ENCODE results near the gene BIRC5. TPM values are rescaled to one million over a fixed set of nuclear protein-coding genes. Genes with fewer than 3 reads are reported as not detected.

Gene BIRC5
- total RNA-seq, 2 experiments from 2014 or later = 86.1 to 86.5 TPM

DNA sequence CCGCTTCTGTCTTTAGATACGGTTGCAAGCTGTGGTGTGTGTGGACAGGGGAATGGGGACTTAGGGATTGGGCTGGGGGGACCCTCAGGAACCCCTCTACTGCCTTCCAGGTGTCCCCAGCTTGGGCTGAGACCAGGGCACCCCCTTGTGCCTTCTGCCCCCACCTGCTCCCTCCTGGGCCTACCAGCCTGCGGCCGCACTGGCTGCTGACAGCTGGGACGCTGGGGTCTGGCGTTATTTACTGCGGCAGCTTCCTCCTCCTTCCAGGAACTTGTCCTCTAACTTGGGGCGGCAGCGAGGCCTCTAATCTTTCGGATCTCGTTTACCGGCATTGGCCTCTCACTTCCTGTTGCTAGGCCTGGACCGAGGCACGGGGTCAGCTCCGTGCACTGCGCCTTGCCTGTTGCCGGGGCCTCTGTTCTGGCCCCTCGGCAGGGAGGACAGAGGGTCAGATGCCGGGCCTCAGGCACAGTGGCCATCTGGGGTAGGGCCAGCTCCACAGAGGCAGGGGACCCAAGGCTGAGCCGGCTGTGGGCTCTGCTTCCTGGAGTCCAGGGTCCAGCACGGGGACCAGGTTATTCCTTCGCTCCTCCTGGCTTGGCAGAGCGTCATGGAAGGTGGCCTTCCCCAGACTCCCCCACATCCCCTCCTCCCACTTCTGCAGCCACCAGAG is 49.1 kb downstream of the BIRC5 start:
- Mint-ChIP-seq H3K4me1 (peaks cover 45% of the 10 kb centered on the region), H3K36me3 (ENCODE audit: low read depth) (no peaks in the 10 kb centered on the region), H3K4me3 (no peak overlapping the region), H3K27ac (peak overlapping the region; percentile 74), H3K27me3 (no peaks in the 10 kb centered on the region), H3K9me3 (no peaks in the 10 kb centered on the region)
- ChIA-PET POLR2A (interaction anchor here (0.7 to 2.6 kb wide), 6 partner anchors 9 to 77 kb away, joined by 3 to 9 read pairs (median 4); no protein-coding TSS in a partner anchor), CTCF (interaction anchor here (2.1 kb wide), 1 partner anchor 13 kb away, joined by 10 read pairs; no protein-coding TSS in a partner anchor)
- peak; percentile 60 for DNase-seq

DNA sequence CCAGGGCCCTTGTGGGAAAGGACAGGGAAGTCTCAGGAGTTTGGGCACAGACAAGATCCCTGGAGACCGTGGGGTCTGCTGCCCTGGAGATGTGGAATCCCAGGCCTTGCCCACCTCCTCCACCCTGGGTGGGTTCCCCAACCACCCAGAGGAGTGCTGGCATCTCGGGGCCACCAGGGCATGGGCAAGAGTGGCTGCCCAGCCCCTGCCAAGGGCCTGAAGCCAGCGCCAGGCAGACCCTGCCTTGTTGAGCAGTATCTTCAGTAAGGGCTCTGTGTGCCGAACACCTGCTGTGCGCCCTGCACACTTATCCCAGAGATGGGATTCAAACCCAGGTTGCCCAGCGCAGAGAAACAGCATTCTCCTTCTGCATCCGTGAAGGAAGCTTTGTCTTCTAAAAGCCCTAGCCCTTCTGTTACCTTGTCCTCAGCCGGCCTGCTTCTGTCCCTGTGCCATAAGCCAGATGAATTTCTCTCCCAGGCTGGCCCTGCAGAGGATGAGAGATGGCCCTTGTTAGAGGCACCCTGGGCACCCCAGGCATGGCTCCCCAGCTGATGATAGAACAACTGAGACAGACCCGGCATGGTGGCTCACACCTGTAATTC is 49.8 kb downstream of the BIRC5 start:
- Mint-ChIP-seq H3K27ac (peak overlapping the region; percentile 74), H3K4me1 (peaks cover 41% of the 10 kb centered on the region), H3K27me3 (no peaks in the 10 kb centered on the region), H3K4me3 (no peak overlapping the region), H3K36me3 (ENCODE audit: low read depth) (no peaks in the 10 kb centered on the region), H3K9me3 (no peaks in the 10 kb centered on the region)
- ChIA-PET CTCF (interaction anchor here (0.6 to 2.1 kb wide), 2 partner anchors 13 to 97 kb away, joined by 4 to 10 read pairs; no protein-coding TSS in a partner anchor), POLR2A (interaction anchor here (0.7 to 2.6 kb wide), 4 partner anchors 9 to 77 kb away, joined by 3 to 9 read pairs (median 5); no protein-coding TSS in a partner anchor)
- DNase-seq = no peak

DNA sequence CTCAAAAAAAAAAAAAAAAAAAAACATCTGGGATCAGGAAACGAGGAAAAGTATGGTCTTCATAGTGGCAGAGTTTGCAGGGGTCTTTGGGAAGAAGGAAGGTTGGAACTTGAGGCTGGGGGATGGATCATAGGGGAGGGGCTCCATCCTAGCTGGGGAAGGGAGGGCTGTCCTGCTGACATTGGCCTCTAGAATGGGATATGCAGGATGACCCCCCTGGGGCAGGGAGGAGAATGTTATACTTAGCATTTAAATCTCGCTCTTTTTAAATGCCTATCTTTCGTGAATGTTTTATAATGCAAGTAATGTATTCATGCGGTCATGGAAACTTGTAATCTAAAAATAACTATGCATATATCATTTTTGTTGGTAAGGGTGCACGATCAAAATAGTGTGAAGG is 50.5 kb downstream of the BIRC5 start:
- ChIA-PET POLR2A (interaction anchor here (1.8 to 2.6 kb wide), 2 partner anchors 9 to 10 kb away, joined by 6 to 9 read pairs; no protein-coding TSS in a partner anchor), CTCF (interaction anchor here (0.6 kb wide), 1 partner anchor 96 kb away, joined by 4 read pairs; no protein-coding TSS in a partner anchor)
- Mint-ChIP-seq H3K27ac (peak overlapping the region; percentile 78), H3K9me3 (no peaks in the 10 kb centered on the region), H3K4me1 (peaks cover 37% of the 10 kb centered on the region), H3K27me3 (no peaks in the 10 kb centered on the region), H3K36me3 (ENCODE audit: low read depth) (no peaks in the 10 kb centered on the region), H3K4me3 (no peak overlapping the region)
- DNase-seq = no peak

DNA sequence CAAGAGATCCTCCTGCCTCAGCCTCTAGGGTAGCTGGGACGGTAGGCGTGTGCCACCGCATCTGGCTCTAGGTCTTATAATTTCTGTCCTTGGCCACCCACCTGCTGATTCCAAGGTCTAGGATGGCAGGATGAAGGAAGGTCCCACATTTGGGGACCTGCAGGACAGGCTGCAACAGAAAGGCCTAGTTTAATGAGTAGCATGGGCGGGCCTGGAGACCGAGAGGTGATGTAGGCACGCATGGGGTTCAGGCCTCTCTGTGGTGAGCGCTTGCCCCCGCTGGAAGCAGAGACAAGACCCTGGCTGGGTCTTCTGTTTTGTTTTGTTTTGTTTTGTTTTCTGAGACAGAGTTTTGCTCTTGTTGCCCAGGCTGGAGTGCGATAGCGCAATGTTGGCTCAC is 51.1 kb downstream of the BIRC5 start:
- CTCF ChIA-PET = no interaction called here
- no peak for DNase-seq

DNA sequence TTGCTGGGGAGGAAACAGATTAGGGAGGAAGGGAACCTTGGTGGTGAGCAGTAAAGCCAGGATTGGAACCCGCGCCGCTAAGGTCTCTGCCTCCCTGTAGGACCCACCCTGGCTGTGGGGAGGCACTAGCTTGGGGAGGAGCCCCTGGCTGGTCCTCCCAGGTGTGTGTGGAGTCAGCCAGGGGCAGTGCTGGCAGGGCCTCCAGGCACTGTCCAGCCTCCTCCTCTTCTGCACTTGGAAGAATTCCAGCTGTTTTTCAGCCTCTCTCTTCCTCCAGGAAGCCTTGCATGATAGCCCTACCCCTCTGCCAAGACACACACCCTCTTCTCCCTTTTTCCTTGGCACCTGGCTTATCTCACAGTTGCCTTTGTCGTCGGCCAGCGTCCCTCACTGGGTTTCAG is 52.2 kb downstream of the BIRC5 start:
- Mint-ChIP-seq H3K4me1 (peaks cover 33% of the 10 kb centered on the region), H3K27ac (no peak overlapping the region), H3K36me3 (ENCODE audit: low read depth) (no peaks in the 10 kb centered on the region), H3K27me3 (peaks cover 3% of the 10 kb centered on the region), H3K4me3 (no peak overlapping the region), H3K9me3 (no peaks in the 10 kb centered on the region)
- ChIA-PET POLR2A (no interaction called here), CTCF (no interaction called here)
- no peak for DNase-seq

More for the DNA sequence above, 51.1 kb downstream of the BIRC5 start:
- POLR2A ChIA-PET = no interaction called here
- Mint-ChIP-seq H3K9me3 (no peaks in the 10 kb centered on the region), H3K27me3 (no peaks in the 10 kb centered on the region), H3K4me3 (no peak overlapping the region), H3K27ac (no peak overlapping the region), H3K36me3 (ENCODE audit: low read depth) (no peaks in the 10 kb centered on the region), H3K4me1 (peaks cover 32% of the 10 kb centered on the region)

DNA sequence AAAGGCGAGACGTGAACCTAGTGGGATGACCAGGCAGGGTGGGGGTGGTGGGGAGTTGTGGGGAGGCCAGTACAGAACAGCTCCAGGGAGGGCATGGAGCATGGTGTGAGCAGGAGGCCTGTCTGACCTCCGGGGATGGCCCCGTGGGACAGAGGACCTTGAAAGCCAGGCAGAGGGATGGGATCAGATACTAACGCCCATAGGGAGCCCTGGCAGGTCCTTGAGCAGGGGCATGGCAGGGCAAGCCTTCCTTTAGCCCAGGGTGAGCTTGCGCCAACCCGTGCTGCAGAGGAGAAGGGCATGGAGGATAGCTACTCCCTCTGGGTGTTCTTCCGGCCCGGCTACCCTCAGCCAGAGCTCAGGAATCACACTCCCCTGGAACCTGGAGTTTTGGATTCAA is 52.7 kb downstream of the BIRC5 start:
- H3K36me3 Mint-ChIP-seq (ENCODE audit: low read depth) = no peaks in the 10 kb centered on the region

DNA sequence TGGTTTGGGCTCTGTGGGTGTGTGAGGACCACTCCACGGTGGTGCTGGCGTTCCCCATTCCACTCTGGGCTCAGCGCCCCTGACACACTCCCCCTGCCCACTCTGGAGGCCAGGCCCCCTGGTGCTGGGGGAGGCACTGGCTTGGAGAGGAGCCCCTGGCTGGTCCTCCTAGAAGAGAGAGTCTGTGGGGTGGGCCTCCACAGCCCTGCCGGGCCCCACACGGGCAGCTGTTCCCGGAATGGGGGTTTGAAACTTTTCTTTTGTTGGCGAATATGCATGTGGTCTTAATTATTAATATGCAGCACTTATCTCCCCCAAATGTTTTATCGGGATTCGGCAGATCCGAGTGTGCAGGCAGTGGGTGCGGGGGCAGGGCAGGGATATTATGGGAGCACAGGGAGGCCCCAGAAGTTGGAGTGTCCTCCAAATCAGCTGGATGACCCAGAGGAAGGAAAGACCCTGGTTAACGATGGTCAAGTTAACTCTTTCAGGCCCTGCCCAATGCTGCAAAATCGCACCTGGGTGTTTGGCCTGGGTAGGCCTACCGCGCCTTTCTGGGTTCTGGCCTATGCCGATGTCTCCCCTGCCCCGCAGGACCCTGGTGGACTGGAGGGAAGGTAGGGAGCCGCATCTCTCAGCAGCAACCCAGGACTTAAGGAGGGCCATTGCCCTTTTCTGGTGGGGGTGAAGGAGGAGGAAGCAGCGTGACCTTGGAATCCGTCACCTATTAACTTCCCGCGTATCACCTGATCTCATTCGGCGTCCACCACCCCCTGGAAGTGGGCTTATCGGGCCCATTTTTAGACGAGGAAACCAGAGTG is 53.4 kb downstream of the BIRC5 start:
- peaks cover 36% of the 10 kb centered on the region for H3K4me1 Mint-ChIP-seq
- H3K4me3 Mint-ChIP-seq = no peak overlapping the region
- ChIA-PET CTCF (no interaction called here), POLR2A (no interaction called here)
- DNase-seq = no peak
- H3K27me3 Mint-ChIP-seq = peaks cover 6% of the 10 kb centered on the region
- no peak overlapping the region for H3K27ac Mint-ChIP-seq
- no peaks in the 10 kb centered on the region for H3K36me3 Mint-ChIP-seq (ENCODE audit: low read depth)
- H3K9me3 Mint-ChIP-seq = no peaks in the 10 kb centered on the region

More for the DNA sequence above, 52.7 kb downstream of the BIRC5 start:
- no peaks in the 10 kb centered on the region for H3K9me3 Mint-ChIP-seq
- no peak for DNase-seq
- H3K27me3 Mint-ChIP-seq = peaks cover 4% of the 10 kb centered on the region
- POLR2A ChIA-PET = no interaction called here
- no peak overlapping the region for H3K27ac Mint-ChIP-seq
- peaks cover 36% of the 10 kb centered on the region for H3K4me1 Mint-ChIP-seq
- H3K4me3 Mint-ChIP-seq = no peak overlapping the region
- CTCF ChIA-PET = no interaction called here

DNA sequence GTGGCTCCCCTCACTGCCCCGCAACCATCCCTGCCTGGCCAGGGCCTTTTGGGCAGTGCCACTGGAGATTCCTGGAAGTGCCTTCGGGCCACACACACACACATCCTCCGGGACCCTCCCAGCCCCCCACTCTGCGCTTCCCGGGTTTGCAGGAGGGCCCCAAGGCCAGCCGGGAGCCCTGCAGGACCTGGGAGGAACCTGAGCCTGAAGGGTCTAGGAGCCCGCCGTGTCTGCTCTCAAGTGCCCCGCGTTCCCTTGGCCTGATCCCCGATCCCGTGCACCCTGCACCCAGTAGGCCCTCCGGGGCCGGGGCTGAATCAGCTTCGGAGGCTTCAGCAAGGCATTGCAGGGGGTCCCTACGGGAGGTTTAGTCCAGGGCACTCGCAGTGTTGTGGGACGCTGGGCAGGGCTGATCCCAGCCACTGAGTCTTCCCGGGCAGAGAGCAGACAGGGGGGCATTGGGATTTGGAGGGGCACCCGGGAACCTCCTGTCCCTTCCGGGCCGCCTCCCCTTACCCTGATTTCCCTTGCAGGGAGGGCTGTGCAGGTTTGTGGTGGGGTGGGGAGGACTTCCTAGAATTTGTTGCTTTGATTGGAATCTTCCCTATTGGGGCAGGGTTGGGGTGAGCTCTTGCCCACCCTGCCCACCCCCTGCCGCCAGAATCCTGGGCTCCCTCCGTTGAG is 54.3 kb downstream of the BIRC5 start:
- ChIA-PET CTCF (no interaction called here), POLR2A (no interaction called here)
- no peak overlapping the region for H3K27ac Mint-ChIP-seq

DNA sequence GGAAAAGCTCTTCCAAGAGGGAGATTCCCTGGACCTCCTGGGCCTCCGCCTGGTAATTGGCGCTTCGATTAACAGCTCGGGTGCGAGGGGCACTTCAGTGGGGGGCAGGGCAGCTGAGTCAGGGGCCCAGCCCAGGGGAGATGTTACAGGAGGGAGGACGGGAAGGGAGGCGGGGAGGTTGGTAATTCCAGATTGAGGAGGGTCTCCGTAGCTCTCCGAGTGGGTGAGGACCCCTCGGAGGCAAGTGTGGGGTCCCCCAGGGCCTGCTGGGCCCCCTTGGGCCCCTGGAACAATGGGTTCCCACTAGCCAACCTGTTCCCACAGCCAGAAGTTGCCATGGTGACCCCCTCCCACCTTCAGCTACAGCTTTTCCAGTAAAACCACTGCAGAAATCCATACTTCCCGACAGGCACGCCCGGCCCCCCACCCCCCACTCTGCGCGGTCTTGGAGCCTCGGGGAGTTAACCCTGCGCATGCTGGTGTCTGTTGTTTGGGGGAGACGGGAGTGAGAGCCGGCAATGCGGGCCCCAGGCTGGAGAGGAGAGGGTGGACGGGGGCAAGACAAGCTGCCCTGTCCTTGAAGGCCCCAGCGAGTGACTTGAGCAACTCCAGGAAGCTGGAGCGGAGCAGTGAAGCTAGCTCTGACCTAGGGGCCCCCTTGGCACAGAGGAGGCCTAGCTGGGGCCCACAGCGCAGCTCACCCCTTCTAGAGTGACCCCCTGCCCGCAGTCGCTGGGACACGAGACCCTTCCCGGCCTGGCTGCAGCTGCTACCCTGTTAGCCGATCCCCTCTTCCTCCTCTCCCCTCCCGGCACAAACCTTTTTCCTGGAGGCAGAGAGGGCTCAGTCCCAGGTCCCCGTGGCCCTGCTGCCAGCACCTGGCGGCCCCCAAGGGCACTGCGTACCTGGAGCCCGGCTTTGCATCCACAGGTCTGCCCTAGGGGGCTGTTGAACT is 55.2 kb downstream of the BIRC5 start:
- H3K27ac Mint-ChIP-seq = no peak overlapping the region
- DNase-seq = no peak
- H3K36me3 Mint-ChIP-seq (ENCODE audit: low read depth) = no peaks in the 10 kb centered on the region
- H3K9me3 Mint-ChIP-seq = no peaks in the 10 kb centered on the region
- CTCF ChIA-PET = no interaction called here
- peaks cover 27% of the 10 kb centered on the region for H3K4me1 Mint-ChIP-seq
- no peak overlapping the region for H3K4me3 Mint-ChIP-seq
- peaks cover 6% of the 10 kb centered on the region for H3K27me3 Mint-ChIP-seq
- POLR2A ChIA-PET = no interaction called here

More for the DNA sequence above, 54.3 kb downstream of the BIRC5 start:
- Mint-ChIP-seq H3K27me3 (peaks cover 6% of the 10 kb centered on the region), H3K9me3 (no peaks in the 10 kb centered on the region), H3K4me1 (peaks cover 32% of the 10 kb centered on the region), H3K4me3 (no peak overlapping the region), H3K36me3 (ENCODE audit: low read depth) (no peaks in the 10 kb centered on the region)
- DNase-seq = no peak

DNA sequence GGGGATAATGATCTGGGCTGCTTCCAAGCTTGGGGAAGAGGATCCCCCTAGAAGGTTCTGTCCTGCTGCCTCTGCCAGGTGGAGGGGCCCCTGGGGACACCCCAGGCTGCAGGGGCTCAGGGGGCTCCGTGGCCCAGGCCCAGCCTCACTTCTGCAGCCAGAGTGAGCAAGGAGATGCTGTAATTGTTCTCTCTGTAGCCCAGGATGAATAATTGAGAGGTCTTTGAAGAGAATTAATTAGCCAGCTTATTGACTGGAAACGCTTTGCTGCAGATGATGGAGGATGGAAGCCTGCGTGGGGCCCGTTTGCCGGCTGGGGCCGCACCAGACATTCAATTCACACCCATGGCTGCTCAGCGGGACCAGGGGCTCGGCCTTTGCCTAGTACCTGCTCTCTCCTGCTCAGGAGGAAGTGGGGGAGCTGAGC is 55.9 kb downstream of the BIRC5 start:
- ChIA-PET POLR2A (no interaction called here), CTCF (no interaction called here)
- no peak for DNase-seq

DNA sequence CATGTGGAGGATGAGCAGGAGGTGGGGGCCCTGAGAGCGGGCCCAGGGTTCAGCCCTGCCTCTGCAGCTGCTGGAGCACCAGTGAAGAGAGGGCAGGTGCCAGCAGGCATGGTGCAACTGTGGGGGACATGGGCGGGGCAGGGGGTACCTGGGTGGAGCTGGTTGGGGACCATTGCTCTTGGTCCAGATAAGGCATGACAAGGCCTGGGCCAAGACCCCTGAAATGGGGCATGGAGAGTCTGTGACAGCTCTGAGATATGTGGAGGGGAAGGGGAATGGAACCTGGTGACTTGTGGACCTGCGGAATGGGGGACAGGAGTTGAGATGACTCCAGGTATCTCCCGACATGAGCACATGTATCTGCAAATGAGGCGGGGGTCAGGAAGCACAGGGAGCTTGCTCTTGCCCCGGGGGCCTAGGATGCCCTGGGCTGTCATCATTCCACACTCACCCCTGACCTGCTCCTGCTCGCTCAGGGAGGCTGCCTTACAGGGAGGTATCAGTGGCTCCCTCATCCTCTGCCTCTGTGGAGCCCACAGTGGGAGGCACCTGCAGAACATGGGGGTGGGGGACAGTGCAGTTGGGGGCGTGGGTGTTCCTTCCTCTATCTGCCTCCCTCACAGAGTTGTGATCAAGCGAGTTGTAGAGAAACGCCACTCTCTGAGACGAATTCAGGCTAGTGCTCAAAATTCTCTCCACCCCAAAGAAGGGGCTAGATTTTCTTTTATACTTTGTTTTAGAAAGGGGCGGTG is 57.5 kb downstream of the BIRC5 start:
- Mint-ChIP-seq H3K27me3 (peaks cover 8% of the 10 kb centered on the region), H3K9me3 (no peaks in the 10 kb centered on the region), H3K36me3 (ENCODE audit: low read depth) (peaks cover 2% of the 10 kb centered on the region), H3K4me1 (peaks cover 34% of the 10 kb centered on the region), H3K27ac (no peak overlapping the region), H3K4me3 (no peak overlapping the region)
- DNase-seq = no peak
- ChIA-PET CTCF (no interaction called here), POLR2A (interaction anchor here (0.5 to 1.4 kb wide), 5 partner anchors 13 to 313 kb away, joined by 3 to 5 read pairs (median 3); partner anchors contain the start of gene TNRC6C)

More for the DNA sequence above, 55.9 kb downstream of the BIRC5 start:
- H3K4me3 Mint-ChIP-seq = no peak overlapping the region
- no peak overlapping the region for H3K27ac Mint-ChIP-seq
- H3K4me1 Mint-ChIP-seq = peaks cover 23% of the 10 kb centered on the region
- H3K36me3 Mint-ChIP-seq (ENCODE audit: low read depth) = no peaks in the 10 kb centered on the region
- peaks cover 6% of the 10 kb centered on the region for H3K27me3 Mint-ChIP-seq
- H3K9me3 Mint-ChIP-seq = no peaks in the 10 kb centered on the region

All from activated CD4-positive, alpha-beta memory T cell treated with anti-CD3 and anti-CD28 coated beads, Interleukin-2, amount 10 ng/mL, durations not matched to agents 7 days and 5 days (primary cell).